A549 treated with RU486 at 1 μM for 4 hours (cell line): Measurements from ENCODE around the gene VEGFC. TPM values are rescaled to one million over a fixed set of nuclear protein-coding genes. Genes with fewer than 3 reads are reported as not detected.

Source experiments
- total RNA-seq: library from RNA; stranded (reverse); fragments of 200-300 nt; extraction: Qiagen RNA extraction; gene quantifications from 5 replicates; pipeline ENCODE4 v1.2.3, GENCODE V29; 2022; ENCODE audit warnings: low read depth

The VEGFC gene, protein sequence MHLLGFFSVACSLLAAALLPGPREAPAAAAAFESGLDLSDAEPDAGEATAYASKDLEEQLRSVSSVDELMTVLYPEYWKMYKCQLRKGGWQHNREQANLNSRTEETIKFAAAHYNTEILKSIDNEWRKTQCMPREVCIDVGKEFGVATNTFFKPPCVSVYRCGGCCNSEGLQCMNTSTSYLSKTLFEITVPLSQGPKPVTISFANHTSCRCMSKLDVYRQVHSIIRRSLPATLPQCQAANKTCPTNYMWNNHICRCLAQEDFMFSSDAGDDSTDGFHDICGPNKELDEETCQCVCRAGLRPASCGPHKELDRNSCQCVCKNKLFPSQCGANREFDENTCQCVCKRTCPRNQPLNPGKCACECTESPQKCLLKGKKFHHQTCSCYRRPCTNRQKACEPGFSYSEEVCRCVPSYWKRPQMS
- 15.8 to 17.5 TPM (median 16.4 TPM) in 5 replicates for total RNA-seq

DNA sequence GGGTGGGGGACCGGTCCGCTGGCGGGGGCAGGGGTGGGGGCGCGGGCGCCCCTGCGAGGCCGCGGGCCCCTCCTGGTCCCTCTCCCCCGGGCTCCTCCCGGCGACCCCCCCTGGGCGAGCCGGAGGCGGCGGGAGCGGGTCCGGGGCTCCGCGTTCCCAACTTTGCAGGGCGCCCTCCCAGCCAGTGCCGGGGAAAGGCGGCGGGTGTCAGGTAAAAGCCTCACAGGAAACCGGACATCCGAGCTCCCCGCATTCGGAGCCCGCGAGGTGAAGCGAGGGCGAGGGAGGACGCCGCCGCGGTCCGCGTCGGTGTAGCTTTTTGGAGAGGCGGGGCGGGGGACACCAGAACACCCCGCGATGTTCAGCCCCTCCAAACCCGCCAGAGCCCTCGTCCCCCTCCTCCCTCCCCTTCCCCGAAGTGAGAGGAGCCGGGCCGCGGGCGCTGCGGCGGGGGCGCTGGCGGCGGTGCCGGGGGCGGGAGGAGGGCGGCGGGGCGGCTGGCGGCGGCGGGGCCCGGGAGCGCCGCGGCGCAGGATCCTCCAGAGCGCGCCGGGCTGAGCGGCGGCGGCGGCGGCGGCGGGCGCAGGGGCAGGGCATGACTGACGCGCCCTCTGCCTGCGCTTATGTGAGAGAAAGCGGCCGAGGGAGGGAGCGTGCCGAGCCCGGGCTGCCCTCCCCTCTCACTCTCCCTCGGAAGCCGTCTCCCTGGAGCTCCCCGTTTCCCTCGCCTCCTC is at the start of gene VEGFC:
Gene VEGFC (minus strand): TSS at position 597 of the 734 bp plus-strand sequence. CDS start 611 bp downstream, outside the sequence.

